Mesendoderm (in vitro differentiated cells): Measurements from ENCODE around the gene ZNF304.
A peak's percentile ranks its signal among the peaks of the same experiment; 100 is the strongest.

Experiments
- DNase-seq: peaks from one replicate; pipeline ENCODE4 v3.0.0; 2013
- H2AK5ac ChIP-seq: 2 replicates; pipeline ENCODE4 v1.6.1; 2013; ENCODE audit warnings: low read length, inconsistent platforms
- H2BK120ac ChIP-seq: 2 replicates; pipeline ENCODE4 v1.6.1; 2013; ENCODE audit warnings: low read depth, mild to moderate bottlenecking, low read length, moderate library complexity, mixed read lengths
- H2BK15ac ChIP-seq: replicated peaks from 2 replicates; pipeline ENCODE4 v1.6.1; 2013; ENCODE audit warnings: low read depth, mild to moderate bottlenecking, moderate library complexity
- H2BK5ac ChIP-seq: 2 replicates; pipeline ENCODE4 v1.6.1; 2013; ENCODE audit warnings: low read length, inconsistent platforms
- H3K18ac ChIP-seq: 2 replicates; pipeline ENCODE4 v1.6.1; 2013; ENCODE audit warnings: mild to moderate bottlenecking, low read length, mixed read lengths
- H3K23ac ChIP-seq: one replicate; pipeline ENCODE4 v1.6.1; 2013; ENCODE audit warnings: low read length
- H3K27ac ChIP-seq: 2 replicates; pipeline ENCODE4 v1.5.1; 2013; ENCODE audit warnings: low read depth, mild to moderate bottlenecking, inconsistent platforms, low read length, moderate library complexity
- H3K27me3 ChIP-seq: 2 replicates; pipeline ENCODE4 v1.6.1; 2013; ENCODE audit warnings: low read length, control low read depth, mild to moderate bottlenecking, inconsistent platforms; ENCODE audit not compliant: insufficient read depth, poor library complexity
- H3K36me3 ChIP-seq: 2 replicates; pipeline ENCODE4 v1.6.1; 2013; ENCODE audit warnings: low read length, inconsistent platforms; ENCODE audit not compliant: control insufficient read depth, insufficient read depth
- H3K4ac ChIP-seq: one replicate; pipeline ENCODE4 v1.6.1; 2013; ENCODE audit warnings: low read depth, mild to moderate bottlenecking, low read length, moderate library complexity
- H3K4me1 ChIP-seq: 2 replicates; pipeline ENCODE4 v1.6.1; 2013; ENCODE audit warnings: low read depth, low read length, inconsistent platforms; ENCODE audit not compliant: control insufficient read depth
- H3K4me2 ChIP-seq: 2 replicates; pipeline ENCODE4 v1.6.1; 2013; ENCODE audit warnings: low read length
- H3K4me3 ChIP-seq: 2 replicates; pipeline ENCODE4 v1.5.1; 2013; ENCODE audit warnings: mild to moderate bottlenecking, low read length
- H3K56ac ChIP-seq: one replicate; pipeline ENCODE4 v1.6.1; 2013; ENCODE audit warnings: low read length
- H3K79me1 ChIP-seq: 2 replicates; pipeline ENCODE4 v1.6.1; 2013; ENCODE audit warnings: low read length, inconsistent platforms
- H3K79me2 ChIP-seq: 2 replicates; pipeline ENCODE4 v1.6.1; 2013; ENCODE audit warnings: mild to moderate bottlenecking, low read length; ENCODE audit not compliant: control insufficient read depth, insufficient read depth
- H3K9ac ChIP-seq: 2 replicates; pipeline ENCODE4 v1.6.1; 2013; ENCODE audit warnings: low read length, inconsistent platforms
- H4K5ac ChIP-seq: one replicate; pipeline ENCODE4 v1.6.1; 2013; ENCODE audit warnings: low read length
- H4K8ac ChIP-seq: one replicate; pipeline ENCODE4 v1.6.1; 2013; ENCODE audit warnings: low read depth, mild to moderate bottlenecking, control low read depth, low read length, moderate library complexity
- WGBS: extraction: QIAGEN DNeasy Blood & Tissue Kit; methylation state at CpG from one replicate; pipeline ENCODE4 v1.1.7; 2013; ENCODE audit warnings: low lambda C conversion rate, missing lambda C conversion rate; ENCODE audit not compliant: insufficient coverage; ENCODE audit errors: extremely low coverage; 5-methylcytosine and 5-hydroxymethylcytosine counted together

The ZNF304 gene

GRCh38 chr19:57321116-57321515 lies 30.0 kb upstream of the ZNF304 start:
- no peak overlapping the region for H2BK5ac ChIP-seq
- peak overlapping the region; percentile 43 for H3K4me2 ChIP-seq
- H3K23ac ChIP-seq = no peak overlapping the region
- peaks cover 2% of the 10 kb centered on the region for H3K4me1 ChIP-seq
- H3K27ac ChIP-seq = no peak overlapping the region
- H3K79me2 ChIP-seq = peaks cover 22% of the 10 kb centered on the region
- no peak overlapping the region for H2AK5ac ChIP-seq
- no peak overlapping the region for H4K8ac ChIP-seq
- DNase-seq = no peak
- H3K79me1 ChIP-seq = peaks cover 11% of the 10 kb centered on the region
- WGBS = no CpG with 5 or more reads among the region's 8 CpGs
- peaks cover 2% of the 10 kb centered on the region for H3K27me3 ChIP-seq
- H2BK15ac ChIP-seq = no peak overlapping the region
- H3K56ac ChIP-seq = peak overlapping the region; percentile 89
- H2BK120ac ChIP-seq = no peak overlapping the region
- no peak overlapping the region for H3K18ac ChIP-seq
- peak overlapping the region; percentile 90 for H3K9ac ChIP-seq
- H4K5ac ChIP-seq = no peak overlapping the region
- no peak overlapping the region for H3K4ac ChIP-seq
- peaks cover 3% of the 10 kb centered on the region for H3K36me3 ChIP-seq
- H3K4me3 ChIP-seq = peak overlapping the region; percentile 48

- peaks cover 22% of the 10 kb centered on the region for H3K79me2 ChIP-seq
- H3K23ac ChIP-seq = no peak overlapping the region
Observed at GRCh38 chr19:57321751-57322150, 29.3 kb upstream of the ZNF304 start.

GRCh38 chr19:57324992-57325391 lies 26.1 kb upstream of the ZNF304 start:
- H3K27me3 ChIP-seq = no peaks in the 10 kb centered on the region
- H3K56ac ChIP-seq = no peak overlapping the region
- H3K79me2 ChIP-seq = peaks cover 22% of the 10 kb centered on the region
- no peak overlapping the region for H2BK5ac ChIP-seq
- H3K9ac ChIP-seq = no peak overlapping the region
- no peak overlapping the region for H3K18ac ChIP-seq
- no peak overlapping the region for H4K5ac ChIP-seq
- H3K79me1 ChIP-seq = peaks cover 12% of the 10 kb centered on the region
- no peak overlapping the region for H3K4me2 ChIP-seq
- no peak overlapping the region for H3K4me3 ChIP-seq
- H3K4me1 ChIP-seq = peaks cover 2% of the 10 kb centered on the region
- no peak for DNase-seq
- H3K36me3 ChIP-seq = peaks cover 15% of the 10 kb centered on the region
- H4K8ac ChIP-seq = no peak overlapping the region
- H2AK5ac ChIP-seq = no peak overlapping the region
- no peak overlapping the region for H2BK120ac ChIP-seq
- H3K23ac ChIP-seq = no peak overlapping the region
- H2BK15ac ChIP-seq = no peak overlapping the region
- H3K27ac ChIP-seq = no peak overlapping the region
- H3K4ac ChIP-seq = no peak overlapping the region

More at GRCh38 chr19:57321751-57322150, 29.3 kb upstream of the ZNF304 start:
- H3K27ac ChIP-seq = no peak overlapping the region
- H4K8ac ChIP-seq = no peak overlapping the region
- peaks cover 3% of the 10 kb centered on the region for H3K36me3 ChIP-seq
- H3K9ac ChIP-seq = peak overlapping the region; percentile 1
- no peak overlapping the region for H3K18ac ChIP-seq
- peaks cover 11% of the 10 kb centered on the region for H3K79me1 ChIP-seq
- no peak overlapping the region for H2BK15ac ChIP-seq
- H4K5ac ChIP-seq = no peak overlapping the region
- WGBS = no CpG with 5 or more reads among the region's 3 CpGs
- no peak overlapping the region for H2AK5ac ChIP-seq
- no peaks in the 10 kb centered on the region for H3K27me3 ChIP-seq
- no peak overlapping the region for H2BK5ac ChIP-seq
- no peak overlapping the region for H2BK120ac ChIP-seq
- no peak overlapping the region for H3K56ac ChIP-seq
- DNase-seq = no peak
- H3K4me1 ChIP-seq = peaks cover 2% of the 10 kb centered on the region
- H3K4me3 ChIP-seq = no peak overlapping the region
- no peak overlapping the region for H3K4ac ChIP-seq
- H3K4me2 ChIP-seq = no peak overlapping the region

- H2BK120ac ChIP-seq = no peak overlapping the region
- H3K18ac ChIP-seq = no peak overlapping the region
- no peak overlapping the region for H3K56ac ChIP-seq
- H3K4me3 ChIP-seq = no peak overlapping the region
- H3K4me1 ChIP-seq = no peaks in the 10 kb centered on the region
- no peak overlapping the region for H3K9ac ChIP-seq
- no peak overlapping the region for H3K4ac ChIP-seq
- no peaks in the 10 kb centered on the region for H3K79me2 ChIP-seq
- no peak overlapping the region for H3K4me2 ChIP-seq
- no peak overlapping the region for H2BK5ac ChIP-seq
- H4K5ac ChIP-seq = no peak overlapping the region
- H3K79me1 ChIP-seq = peaks cover 4% of the 10 kb centered on the region
- H3K23ac ChIP-seq = no peak overlapping the region
- peaks cover 15% of the 10 kb centered on the region for H3K36me3 ChIP-seq
- H4K8ac ChIP-seq = no peak overlapping the region
- no peak overlapping the region for H2BK15ac ChIP-seq
- H2AK5ac ChIP-seq = no peak overlapping the region
- no peak for DNase-seq
- no CpG with 5 or more reads among the region's 8 CpGs for WGBS
- H3K27ac ChIP-seq = no peak overlapping the region
- no peaks in the 10 kb centered on the region for H3K27me3 ChIP-seq
Observed at GRCh38 chr19:57327993-57328392, 23.1 kb upstream of the ZNF304 start.

GRCh38 chr19:57334191-57334590 lies 16.9 kb upstream of the ZNF304 start:
- no peak overlapping the region for H4K8ac ChIP-seq
- no peaks in the 10 kb centered on the region for H3K36me3 ChIP-seq
- DNase-seq = no peak
- no CpG with 5 or more reads among the region's 4 CpGs for WGBS
- no peak overlapping the region for H2BK5ac ChIP-seq
- H2AK5ac ChIP-seq = no peak overlapping the region
- no peak overlapping the region for H3K56ac ChIP-seq
- H3K4me2 ChIP-seq = no peak overlapping the region
- H3K18ac ChIP-seq = no peak overlapping the region
- no peaks in the 10 kb centered on the region for H3K79me1 ChIP-seq
- no peak overlapping the region for H3K9ac ChIP-seq
- H4K5ac ChIP-seq = no peak overlapping the region
- H2BK15ac ChIP-seq = no peak overlapping the region
- no peak overlapping the region for H2BK120ac ChIP-seq
- H3K23ac ChIP-seq = no peak overlapping the region
- no peaks in the 10 kb centered on the region for H3K79me2 ChIP-seq
- H3K27me3 ChIP-seq = no peaks in the 10 kb centered on the region
- H3K4me3 ChIP-seq = no peak overlapping the region
- H3K4ac ChIP-seq = no peak overlapping the region
- no peak overlapping the region for H3K27ac ChIP-seq
- H3K4me1 ChIP-seq = no peaks in the 10 kb centered on the region

- H3K4ac ChIP-seq = no peak overlapping the region
- H3K56ac ChIP-seq = no peak overlapping the region
- DNase-seq = no peak
- H2BK5ac ChIP-seq = no peak overlapping the region
- H3K4me2 ChIP-seq = no peak overlapping the region
- no peaks in the 10 kb centered on the region for H3K4me1 ChIP-seq
- no peak overlapping the region for H3K23ac ChIP-seq
- H2BK15ac ChIP-seq = no peak overlapping the region
- WGBS = no CpG with 5 or more reads among the region's 3 CpGs
- H4K5ac ChIP-seq = no peak overlapping the region
- no peak overlapping the region for H3K27ac ChIP-seq
- no peak overlapping the region for H2AK5ac ChIP-seq
- no peak overlapping the region for H4K8ac ChIP-seq
- H3K79me2 ChIP-seq = no peaks in the 10 kb centered on the region
- H3K18ac ChIP-seq = no peak overlapping the region
- no peak overlapping the region for H3K9ac ChIP-seq
- H3K36me3 ChIP-seq = no peaks in the 10 kb centered on the region
- H2BK120ac ChIP-seq = no peak overlapping the region
- H3K4me3 ChIP-seq = no peak overlapping the region
- H3K27me3 ChIP-seq = no peaks in the 10 kb centered on the region
- no peaks in the 10 kb centered on the region for H3K79me1 ChIP-seq
Observed at GRCh38 chr19:57338877-57339276, 12.2 kb upstream of the ZNF304 start.
